ENCODE data around the gene SPATA21.

- TF ChIP-seq EP300 (IDR thresholded peaks at IDR 0.05): no peak
- TF ChIP-seq CTCF (IDR thresholded peaks at IDR 0.05): no peak
Measured at GRCh38 chr1:16484501-16484835, 47.2 kb upstream of the SPATA21 start.
